HEK293T (cell line): ENCODE data around the gene ARHGAP6.

ENCODE experiments used
- CTCF ChIA-PET: fragments of 350-600 bp; formaldehyde crosslinking; extraction: SDS; loops from one replicate; lab custom pipeline; 2021; ENCODE audit warnings: antibody characterized with exemption, inconsistent platforms; lab: Yijun Ruan, JAX
- POLR2A ChIA-PET: fragments of 350-600 bp; formaldehyde crosslinking; extraction: SDS; loops from one replicate; lab custom pipeline; 2020; ENCODE audit warnings: antibody characterized with exemption, inconsistent platforms; lab: Yijun Ruan, JAX
- DNase-seq: peaks from one replicate; pipeline ENCODE4 v3.0.0; 2012; ENCODE audit warnings: mixed read lengths; ENCODE audit errors: extremely low spot score
- ARNT ChIP-seq: fragments of 450-650 bp; IDR thresholded peaks from 2 replicates; pipeline ENCODE4 v1.6.1; 2017; ENCODE audit warnings: mild to moderate bottlenecking
- BHLHE40 ChIP-seq: fragments of 450-650 bp; IDR thresholded peaks from 2 replicates; pipeline ENCODE4 v1.6.1; 2016; ENCODE audit warnings: mild to moderate bottlenecking, moderate library complexity, borderline replicate concordance
- CTBP1 ChIP-seq: fragments of 450-650 bp; IDR thresholded peaks from 2 replicates; pipeline ENCODE4 v1.6.1; 2016; ENCODE audit warnings: borderline replicate concordance
- ELF4 ChIP-seq: fragments of 450-650 bp; IDR thresholded peaks from 2 replicates; pipeline ENCODE4 v1.6.1; 2017; ENCODE audit warnings: antibody characterized with exemption
- FOXA1 ChIP-seq: fragments of 450-650 bp; IDR thresholded peaks from 2 replicates; pipeline ENCODE4 v1.6.1; 2016; ENCODE audit warnings: mild to moderate bottlenecking
- FOXK2 ChIP-seq: fragments of 450-650 bp; IDR thresholded peaks from 2 replicates; pipeline ENCODE4 v1.6.1; 2016; ENCODE audit warnings: mild to moderate bottlenecking
- FOXM1 ChIP-seq: fragments of 450-650 bp; IDR thresholded peaks from 2 replicates; pipeline ENCODE4 v1.6.1; 2017; ENCODE audit warnings: mild to moderate bottlenecking, borderline replicate concordance
- HDGF ChIP-seq: fragments of 450-650 bp; IDR thresholded peaks from 2 replicates; pipeline ENCODE4 v1.6.1; 2017; ENCODE audit warnings: antibody characterized with exemption, borderline replicate concordance
- L3MBTL2 ChIP-seq: fragments of 450-650 bp; conservative IDR thresholded peaks from 2 replicates; pipeline ENCODE4 v1.6.1; 2016; ENCODE audit warnings: mild to moderate bottlenecking
- LEF1 ChIP-seq: fragments of 450-650 bp; IDR thresholded peaks from 2 replicates; pipeline ENCODE4 v1.6.1; 2017; ENCODE audit warnings: mild to moderate bottlenecking, borderline replicate concordance
- NFRKB ChIP-seq: fragments of 450-650 bp; IDR thresholded peaks from 2 replicates; pipeline ENCODE4 v1.6.1; 2016; ENCODE audit warnings: mild to moderate bottlenecking, moderate library complexity
- PKNOX1 ChIP-seq: fragments of 450-650 bp; IDR thresholded peaks from 2 replicates; pipeline ENCODE4 v1.6.1; 2016
- SP1 ChIP-seq: fragments of 450-650 bp; IDR thresholded peaks from 2 replicates; pipeline ENCODE4 v1.6.1; 2017
- SUZ12 ChIP-seq: fragments of 450-650 bp; IDR thresholded peaks from 2 replicates; pipeline ENCODE4 v1.6.1; 2016; ENCODE audit warnings: mild to moderate bottlenecking
- TARDBP ChIP-seq: fragments of 450-650 bp; IDR thresholded peaks from 2 replicates; pipeline ENCODE4 v1.6.1; 2016
- ZNF384 ChIP-seq: fragments of 450-650 bp; IDR thresholded peaks from 2 replicates; pipeline ENCODE4 v1.6.1; 2016

The ARHGAP6 gene

GRCh38 chrX:11665168-11666111, at the start of gene ARHGAP6:
ARHGAP6 (minus strand) TSS chrX:11665920; CDS start chrX:11664828, 1,092 bp downstream.
- TF ChIP-seq BHLHE40: no peak
- no peak for TF ChIP-seq FOXA1
- TF ChIP-seq HDGF: no peak
- TF ChIP-seq TARDBP: no peak
- TF ChIP-seq FOXK2: no peak
- no peak for TF ChIP-seq ELF4
- TF ChIP-seq SP1: no peak
- no peak for TF ChIP-seq FOXM1
- no peak for TF ChIP-seq CTBP1
- no peak for TF ChIP-seq PKNOX1
- TF ChIP-seq L3MBTL2: no peak
- no peak for TF ChIP-seq ARNT
- TF ChIP-seq SUZ12: no peak
- TF ChIP-seq NFRKB: no peak
- peak; percentile 24 for DNase-seq
- ChIA-PET CTCF (interaction anchor here (1.0 to 3.0 kb wide), 2 partner anchors 13 to 128 kb away, joined by 3 to 7 read pairs; no protein-coding TSS in a partner anchor), POLR2A (no interaction called here)

GRCh38 chrX:11704725-11705495, 39.2 kb upstream of the ARHGAP6 start:
- ChIA-PET POLR2A (no interaction called here), CTCF (interaction anchor here (0.6 kb wide), 1 partner anchor 81 kb away, joined by 3 read pairs; no protein-coding TSS in a partner anchor)
- no peak for TF ChIP-seq HDGF
- no peak for TF ChIP-seq FOXM1
- TF ChIP-seq BHLHE40: no peak
- no peak for DNase-seq

GRCh38 chrX:11703855-11704254, 38.1 kb upstream of the ARHGAP6 start:
- DNase-seq: no peak
- CTCF ChIA-PET: no interaction called here
- no peak for TF ChIP-seq HDGF
- POLR2A ChIA-PET: no interaction called here

GRCh38 chrX:11702965-11703631, 37.4 kb upstream of the ARHGAP6 start:
- ChIA-PET POLR2A (no interaction called here), CTCF (no interaction called here)
- TF ChIP-seq BHLHE40 (no peak), CTBP1 (no peak), SUZ12 (no peak), FOXM1 (no peak), FOXA1 (no peak), HDGF (no peak), LEF1 (no peak), ELF4 (no peak), FOXK2 (no peak), SP1 (no peak), ARNT (no peak), PKNOX1 (no peak), L3MBTL2 (no peak), TARDBP (no peak)
- no peak for DNase-seq

GRCh38 chrX:11702420-11702819, 36.7 kb upstream of the ARHGAP6 start:
- POLR2A ChIA-PET: no interaction called here
- DNase-seq: no peak
- TF ChIP-seq NFRKB: no peak
- CTCF ChIA-PET: interaction anchor here (0.6 kb wide), 1 partner anchor 31 kb away, joined by 3 read pairs; no protein-coding TSS in a partner anchor

GRCh38 chrX:11698702-11699101, 33.0 kb upstream of the ARHGAP6 start:
- ChIA-PET CTCF (no interaction called here), POLR2A (no interaction called here)
- TF ChIP-seq FOXK2 (no peak), TARDBP (no peak), L3MBTL2 (no peak), NFRKB (no peak), ELF4 (no peak), FOXA1 (no peak), PKNOX1 (no peak), FOXM1 (no peak), ZNF384 (no peak), CTBP1 (no peak), SP1 (no peak), LEF1 (no peak), ARNT (no peak), HDGF (no peak)
- DNase-seq: no peak
